Endometrium (tissue), 2 donors: ENCODE data around the gene TECPR2.

Source experiments
- FAIRE-seq: peaks from 2 replicates; lab custom pipeline; 2012; peaks lifted over from hg19 to GRCh38; lab: Jason Lieb, UNC
- donor health status: control.
- donor health status: control.

TECPR2 gene

GRCh38 chr14:102496958-102497744 is 134.4 kb downstream of the TECPR2 start:
- FAIRE-seq = no peak

- no peak for FAIRE-seq
Observed at GRCh38 chr14:102497998-102498677, 135.4 kb downstream of the TECPR2 start.

GRCh38 chr14:102498678-102499265 is 136.0 kb downstream of the TECPR2 start:
- no peak for FAIRE-seq

DNA sequence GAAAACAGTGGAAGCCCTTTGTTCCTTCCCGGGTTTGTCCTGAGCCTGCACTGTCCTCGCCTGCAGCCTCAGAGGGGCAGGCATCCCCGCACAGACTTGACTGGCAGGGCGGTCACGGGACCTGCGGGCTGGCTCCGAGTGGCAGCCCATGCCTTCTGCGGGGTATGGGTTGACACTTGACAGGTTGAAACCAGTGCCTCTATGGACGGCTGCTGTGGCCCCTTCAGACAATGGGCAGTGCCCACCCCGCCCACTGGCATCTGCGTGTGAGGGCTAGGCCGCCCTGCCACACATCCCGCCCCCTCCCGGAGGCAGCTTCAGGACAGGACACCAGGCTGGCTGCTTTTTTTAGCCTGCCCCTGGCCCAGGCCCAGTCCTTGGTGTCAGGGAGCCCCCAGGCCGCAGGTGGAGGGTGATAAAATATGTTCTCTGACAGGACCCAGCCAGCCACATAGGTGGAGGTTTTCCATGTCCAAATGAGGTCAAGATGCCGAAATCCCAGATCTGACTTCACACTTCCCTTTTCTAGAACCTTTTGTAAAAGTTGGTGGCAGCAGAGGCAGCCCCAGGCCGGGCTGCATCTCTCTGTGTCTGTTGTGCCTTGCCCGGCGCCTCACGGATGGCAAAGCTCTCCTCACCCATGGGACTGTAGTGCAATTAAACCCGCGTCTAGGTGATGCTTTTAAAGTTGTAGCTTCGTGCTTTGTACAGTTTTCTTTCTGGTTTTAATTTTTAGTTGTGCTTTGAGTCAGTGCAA is 136.8 kb downstream of the TECPR2 start:
- no peak for FAIRE-seq

DNA sequence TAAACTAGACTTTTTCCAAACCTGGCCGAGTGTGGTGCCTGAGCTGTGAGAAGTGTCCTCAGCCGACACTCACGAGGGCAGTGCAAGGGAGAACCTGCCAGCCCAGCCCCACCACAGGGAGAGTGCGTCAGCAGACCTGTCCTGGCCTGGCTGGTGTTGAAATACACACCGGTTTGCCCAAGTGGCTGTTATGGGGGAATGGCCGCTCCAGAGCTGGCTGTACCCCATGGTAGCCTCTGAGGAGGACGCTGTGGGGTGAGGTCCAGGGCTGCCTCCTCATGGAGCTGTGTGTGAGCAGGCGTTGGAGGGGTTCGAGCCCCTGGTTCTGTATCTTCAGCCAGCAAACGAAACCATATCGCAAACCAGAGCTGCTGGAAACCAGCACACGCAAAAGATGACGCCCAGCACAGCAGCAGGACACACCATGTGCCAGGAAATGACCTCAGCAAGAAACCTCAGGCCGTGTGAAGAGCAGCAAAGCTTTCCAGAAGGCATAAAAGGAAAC is 137.5 kb downstream of the TECPR2 start:
- no peak for FAIRE-seq

DNA sequence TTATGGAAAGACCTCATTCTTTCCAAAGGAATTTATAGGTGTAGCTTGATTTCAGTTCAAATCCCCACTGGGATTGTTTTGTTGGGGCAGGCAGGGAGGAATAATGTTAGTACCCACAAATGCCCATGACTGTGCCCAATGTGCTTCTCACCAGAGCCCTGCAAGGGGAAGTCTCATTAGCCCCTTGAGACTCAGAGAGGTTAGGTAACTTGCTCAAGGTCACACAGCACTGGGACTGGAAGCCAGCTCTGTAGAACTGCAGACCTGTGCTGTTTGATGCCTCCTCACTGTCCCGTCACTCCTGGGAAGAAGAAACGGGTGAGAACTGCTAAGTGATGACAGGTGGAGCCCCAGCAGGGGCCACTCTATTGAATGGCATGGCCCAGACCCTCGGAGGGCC is 138.0 kb downstream of the TECPR2 start:
- FAIRE-seq = no peak

GRCh38 chr14:102501751-102502315 is 139.1 kb downstream of the TECPR2 start:
- FAIRE-seq = no peak

GRCh38 chr14:102502571-102502970 is 139.8 kb downstream of the TECPR2 start:
- no peak for FAIRE-seq

DNA sequence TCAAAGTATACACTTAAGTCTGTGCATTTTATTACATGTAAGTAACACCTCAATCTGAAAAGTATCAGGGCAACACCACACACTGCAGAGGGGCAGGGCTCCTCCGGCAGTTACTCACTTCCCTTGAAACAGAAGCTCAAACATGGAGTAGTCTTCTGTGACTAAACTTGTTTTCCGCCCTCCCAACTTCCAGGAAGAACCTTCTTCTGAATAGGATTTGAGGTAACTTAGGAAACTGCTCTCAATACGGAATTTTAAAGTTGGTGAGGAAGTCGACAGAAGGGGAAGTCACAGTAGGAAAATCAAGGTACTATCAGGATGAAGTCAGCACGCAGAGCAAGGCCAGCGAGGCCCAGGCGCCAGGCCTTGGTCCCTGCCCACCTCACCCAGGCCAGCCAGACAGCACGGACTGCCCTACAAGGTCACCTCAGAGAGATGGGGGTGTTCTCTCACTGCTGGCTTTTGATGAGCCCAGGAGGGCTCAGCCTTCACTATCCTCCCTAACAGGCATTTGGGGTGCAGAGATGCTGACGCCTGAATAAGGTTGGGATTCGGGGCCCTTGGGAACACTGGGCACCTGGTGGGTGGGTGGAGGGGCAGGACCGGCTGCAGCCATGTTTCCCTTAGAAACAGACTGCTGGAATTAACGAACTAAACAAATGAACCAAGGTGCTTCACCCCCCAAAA is 141.0 kb downstream of the TECPR2 start:
- FAIRE-seq = no peak

DNA sequence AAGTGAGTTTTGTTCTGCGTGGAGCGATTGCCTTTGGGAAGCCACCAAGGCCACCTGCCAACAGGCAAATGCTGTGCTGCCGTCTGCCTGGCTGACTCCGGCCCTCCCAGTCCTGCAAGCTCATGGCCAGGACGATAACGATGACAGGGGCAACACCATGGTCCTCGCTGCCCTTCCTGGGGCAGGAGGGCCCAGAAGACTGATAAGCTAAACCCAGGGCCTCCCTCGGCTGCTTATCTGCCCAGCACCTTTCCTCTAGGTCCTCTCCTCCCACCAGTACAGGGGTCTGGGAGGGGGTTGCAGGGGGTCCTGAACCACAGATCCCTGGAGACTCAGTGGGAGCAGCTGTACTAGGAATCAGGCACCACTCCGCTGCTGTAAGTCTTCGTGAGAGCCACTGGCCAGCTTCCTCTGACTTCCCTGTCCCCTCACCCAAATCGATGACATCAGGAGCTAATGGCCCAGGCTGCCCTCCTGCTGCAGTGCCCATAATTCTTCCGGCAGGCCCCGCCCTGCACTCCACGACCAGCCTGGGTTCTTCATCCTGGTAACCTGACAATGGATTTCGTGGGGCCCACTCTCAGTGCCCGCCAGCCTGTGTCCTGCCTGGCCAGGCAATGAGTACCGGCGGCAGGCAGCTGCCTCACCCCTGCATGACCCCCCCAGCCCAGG is 141.7 kb downstream of the TECPR2 start:
- no peak for FAIRE-seq

DNA sequence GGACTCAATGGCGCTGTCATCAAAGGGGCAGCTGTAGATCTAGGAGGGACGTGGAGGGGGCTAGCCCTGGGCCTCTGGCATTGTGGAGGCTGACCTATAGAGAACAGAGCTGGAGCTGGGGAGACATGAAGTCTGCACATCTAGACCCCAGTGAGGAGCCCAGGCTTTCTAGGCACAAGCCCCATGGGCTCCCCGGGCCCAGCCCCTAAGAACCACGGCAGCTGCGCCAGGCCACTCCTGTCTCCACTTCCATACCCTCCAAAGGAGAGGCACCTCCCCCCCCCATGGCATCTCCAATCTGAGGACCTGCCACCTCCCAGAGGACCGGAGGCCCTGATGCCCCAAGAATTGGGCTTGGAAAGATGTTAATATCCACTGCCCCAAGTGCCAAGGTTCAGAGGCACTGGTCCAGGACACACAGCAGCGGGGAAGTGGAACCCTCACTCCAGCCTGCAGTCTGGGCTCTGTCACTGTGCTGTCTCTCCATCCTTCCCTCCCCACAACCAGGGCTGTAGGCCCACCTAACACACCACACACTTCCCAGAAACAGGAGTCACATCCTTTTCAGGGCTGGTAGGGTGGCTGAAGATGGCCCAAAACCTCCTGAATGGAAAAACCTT is 142.4 kb downstream of the TECPR2 start:
- FAIRE-seq = no peak

DNA sequence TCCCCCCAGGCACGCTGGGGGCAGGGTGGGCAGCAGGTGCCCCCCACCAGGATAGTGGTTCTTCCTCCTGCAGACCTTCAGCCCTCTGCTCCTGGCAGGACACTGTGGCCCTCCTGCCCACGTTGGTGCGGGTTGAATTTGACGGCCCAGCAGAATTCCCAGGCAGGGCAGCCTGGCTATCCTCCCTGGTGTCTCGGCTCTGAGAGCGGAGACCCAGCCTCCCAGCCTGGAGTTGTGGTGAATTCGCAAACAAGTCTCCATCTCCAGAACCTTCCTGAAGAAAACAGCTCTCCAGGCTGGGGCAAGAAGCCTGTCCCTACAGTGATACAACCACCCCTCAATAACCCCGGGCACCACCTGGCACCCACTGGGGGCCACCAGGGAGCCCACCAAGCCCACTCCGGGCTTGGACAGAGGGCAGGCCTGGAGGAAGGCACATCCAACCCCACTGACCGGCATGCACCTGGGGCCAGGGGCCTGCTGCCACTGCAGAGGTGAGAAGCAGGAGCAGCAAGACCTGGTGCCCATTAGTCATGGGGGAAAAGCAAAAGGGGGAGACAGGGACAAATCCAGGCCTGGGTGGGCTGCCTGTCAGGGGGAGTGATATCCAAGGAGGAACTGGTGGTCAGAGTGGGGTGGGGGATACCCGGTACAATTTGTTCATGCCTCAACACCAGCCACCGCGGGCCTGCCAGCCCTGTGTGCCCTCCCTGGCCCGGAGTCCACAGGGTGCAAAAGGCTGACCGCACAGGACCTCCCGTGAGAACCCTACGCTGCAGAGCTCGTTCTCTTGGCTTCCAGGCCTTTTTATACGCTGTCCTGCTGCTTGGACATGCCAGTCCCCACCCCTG is 143.3 kb downstream of the TECPR2 start:
- FAIRE-seq = no peak

- no peak for FAIRE-seq
Observed at GRCh38 chr14:102506626-102506925, 143.8 kb downstream of the TECPR2 start.

GRCh38 chr14:102507081-102507856 is 144.5 kb downstream of the TECPR2 start:
- FAIRE-seq = no peak

DNA sequence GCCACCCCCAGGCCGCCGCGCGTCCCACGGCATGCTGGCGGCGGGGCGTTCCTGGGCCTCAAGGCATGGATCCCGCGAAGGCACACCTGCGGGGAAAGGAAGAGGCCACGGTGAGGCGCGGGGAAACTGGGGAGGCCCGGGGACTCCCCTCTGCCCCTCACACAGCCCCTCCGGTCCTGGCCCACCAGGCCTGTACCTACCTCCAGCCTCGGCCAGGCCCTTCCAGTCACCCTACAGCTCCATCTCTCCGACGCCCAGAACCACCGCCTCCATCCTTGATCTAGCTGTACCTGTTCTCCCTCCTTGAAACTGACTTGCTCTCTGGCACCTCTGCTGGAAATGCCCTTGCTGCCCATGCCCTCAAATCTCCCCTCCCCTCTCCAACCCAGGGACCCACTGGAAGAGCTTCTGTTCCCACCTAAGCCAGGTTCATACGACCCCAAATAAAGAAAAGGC is 145.1 kb downstream of the TECPR2 start:
- no peak for FAIRE-seq

DNA sequence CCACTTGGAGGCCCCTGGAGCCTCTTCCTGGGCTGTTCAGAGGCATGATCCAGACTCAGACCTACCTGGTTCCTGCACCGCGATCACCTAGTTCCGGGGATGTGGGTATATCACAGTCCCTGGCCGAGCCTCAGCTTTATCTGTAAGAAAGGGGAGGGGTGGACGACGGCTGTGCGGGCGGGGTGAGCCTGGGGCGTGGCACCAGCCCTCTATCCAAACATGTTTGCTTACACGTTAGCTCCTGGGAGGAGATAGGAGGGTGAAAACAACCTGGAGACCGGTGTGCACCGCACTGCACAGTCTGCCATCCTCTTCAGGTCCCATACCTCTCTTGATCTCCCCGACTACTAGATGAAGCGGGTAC is 145.7 kb downstream of the TECPR2 start:
- no peak for FAIRE-seq

DNA sequence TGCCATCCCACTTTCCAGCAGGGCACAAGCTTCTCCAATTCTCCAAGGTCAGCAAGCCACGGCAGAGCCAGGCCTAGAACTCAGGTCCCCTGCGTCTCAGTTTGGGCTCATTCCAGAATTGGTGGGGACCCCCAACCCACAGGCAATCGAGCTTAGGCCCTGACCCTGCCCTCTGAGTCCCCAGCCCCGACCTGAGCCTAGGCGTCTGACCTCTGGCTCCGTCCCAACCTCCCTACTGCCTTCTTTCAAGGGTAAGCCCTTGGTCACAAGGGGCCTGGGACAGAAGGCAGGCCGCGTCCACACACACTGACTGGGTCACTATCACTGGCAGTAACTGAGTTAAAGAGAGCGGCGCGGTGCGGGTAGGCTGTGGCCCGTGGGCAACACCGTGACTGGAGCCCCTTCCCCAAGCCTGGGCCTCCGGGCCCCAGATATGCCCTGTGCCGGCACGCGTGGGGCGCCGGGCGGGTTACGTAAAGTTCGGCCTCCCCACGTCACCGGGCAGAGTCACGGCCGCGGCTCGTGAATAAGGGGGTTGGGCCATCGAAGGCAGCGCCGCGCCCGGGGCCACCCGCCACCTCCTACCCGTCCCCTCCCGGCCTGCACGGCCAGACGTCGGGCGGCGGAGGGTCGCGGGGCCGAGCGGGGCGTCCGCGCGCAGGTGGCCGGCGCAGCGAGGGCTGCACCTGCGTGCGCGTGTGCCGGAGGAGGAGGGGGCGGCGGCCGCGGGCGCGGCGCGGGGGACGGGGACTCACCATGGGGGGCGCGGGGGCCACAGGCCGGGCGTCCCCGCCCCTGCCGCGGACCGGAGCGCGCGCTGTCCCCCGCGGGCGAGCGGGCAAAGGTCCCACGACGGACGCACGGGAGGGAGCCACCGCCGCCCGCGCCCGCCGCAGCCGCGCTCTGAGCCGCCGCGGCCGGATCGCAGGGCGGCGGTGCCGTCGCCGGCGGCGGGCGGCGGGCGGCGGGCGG is 146.3 kb downstream of the TECPR2 start:
- no peak for FAIRE-seq
